IMR-90 (cell line): ENCODE results near the gene SPEF2. TPM values are rescaled to one million over a fixed set of nuclear protein-coding genes. Genes with fewer than 3 reads are reported as not detected.

Source experiments
- ATAC-seq: fragments of 200-7000 bp; cut with Tn5 transposase; 2 replicates; pipeline ENCODE4 v1.9.1; 2020; ENCODE audit warnings: low read depth, mild to moderate bottlenecking, moderate library complexity
- BruUV-seq: library from RNA; stranded (reverse); fragments of 400-500 nt; replicated peaks from 2 replicates; lab custom pipeline; 2021; lab: Mats Ljungman, UMichigan
- CTCF ChIA-PET: fragments of 300-600 bp; formaldehyde crosslinking; extraction: SDS; loops from one replicate; lab custom pipeline; 2021; ENCODE audit warnings: antibody characterized with exemption; lab: Yijun Ruan, JAX
- POLR2A ChIA-PET: fragments of 300-600 bp; sonication (Branson Sonifier 250); formaldehyde crosslinking; loops from one replicate; lab custom pipeline; 2022; ENCODE audit warnings: antibody characterized with exemption; ENCODE audit not compliant: unreplicated experiment; lab: Charles Lee
- DNase-seq: peaks from one replicate; pipeline ENCODE4 v3.0.0; 2013
- H2AFZ ChIP-seq: replicated peaks from 2 replicates; pipeline ENCODE3; 2013; ENCODE audit warnings: low read length, mild to moderate bottlenecking; ENCODE audit not compliant: poor library complexity
- H2AK5ac ChIP-seq: 2 replicates; pipeline ENCODE4 v1.6.1; 2013; ENCODE audit warnings: low read depth, low read length, inconsistent platforms
- H2AK9ac ChIP-seq: replicated peaks from 2 replicates; pipeline ENCODE3; 2013; ENCODE audit warnings: mild to moderate bottlenecking, low read depth, low read length, moderate library complexity; ENCODE audit not compliant: poor library complexity
- H2BK120ac ChIP-seq: 2 replicates; pipeline ENCODE4 v1.6.1; 2013; ENCODE audit warnings: low read depth, low read length, inconsistent platforms
- H2BK15ac ChIP-seq: 3 replicates; pipeline ENCODE4 v1.6.1; 2013; ENCODE audit warnings: low read depth, low read length, inconsistent platforms
- H2BK20ac ChIP-seq: 2 replicates; pipeline ENCODE4 v1.6.1; 2013; ENCODE audit warnings: low read depth, mild to moderate bottlenecking, inconsistent platforms, low read length, moderate library complexity
- H2BK5ac ChIP-seq: 2 replicates; pipeline ENCODE4 v1.6.1; 2013; ENCODE audit warnings: mild to moderate bottlenecking, low read depth, low read length, inconsistent platforms; ENCODE audit not compliant: poor library complexity, severe bottlenecking
- H3K14ac ChIP-seq: replicated peaks from 2 replicates; pipeline ENCODE4 v1.6.1; 2013; ENCODE audit warnings: low read depth, low read length, inconsistent platforms
- H3K18ac ChIP-seq: 2 replicates; pipeline ENCODE4 v1.6.1; 2013; ENCODE audit warnings: low read depth, low read length, control low read depth
- H3K23ac ChIP-seq: 2 replicates; pipeline ENCODE4 v1.6.1; 2013; ENCODE audit warnings: low read depth, low read length, inconsistent platforms
- H3K27ac ChIP-seq: 2 replicates; pipeline ENCODE4 v1.5.1; 2013; ENCODE audit warnings: mild to moderate bottlenecking, control low read depth, low read length; ENCODE audit not compliant: insufficient read depth
- H3K27me3 ChIP-seq: 2 replicates; pipeline ENCODE4 v1.6.1; 2013; ENCODE audit warnings: low read length; ENCODE audit not compliant: control insufficient read depth, insufficient read depth
- H3K36me3 ChIP-seq: 2 replicates; pipeline ENCODE4 v1.6.1; 2013; ENCODE audit warnings: low read length, mixed read lengths; ENCODE audit not compliant: control insufficient read depth, insufficient read depth
- H3K4ac ChIP-seq: 2 replicates; pipeline ENCODE4 v1.6.1; 2013; ENCODE audit warnings: low read depth, low read length, inconsistent platforms
- H3K4me1 ChIP-seq: 2 replicates; pipeline ENCODE4 v1.6.1; 2013; ENCODE audit warnings: low read length, mixed read lengths; ENCODE audit not compliant: control insufficient read depth, insufficient read depth
- H3K4me2 ChIP-seq: 2 replicates; pipeline ENCODE4 v1.6.1; 2013; ENCODE audit warnings: low read depth, mild to moderate bottlenecking, control low read depth, low read length, moderate library complexity
- H3K4me3 ChIP-seq: 2 replicates; pipeline ENCODE4 v1.5.1; 2013; ENCODE audit warnings: low read depth, mild to moderate bottlenecking, control low read depth, low read length, moderate library complexity; ENCODE audit not compliant: insufficient read depth
- H3K56ac ChIP-seq: 2 replicates; pipeline ENCODE4 v1.6.1; 2013; ENCODE audit warnings: low read length, inconsistent platforms; ENCODE audit not compliant: insufficient read depth; ENCODE audit errors: extremely low read depth
- H3K79me1 ChIP-seq, 2 experiments: 2 replicates each; pipeline ENCODE4 v1.6.1; 2013; ENCODE audit warnings: low read length in 2 of 2, inconsistent platforms in 1 of 2, low read depth in 1 of 2
- H3K9ac ChIP-seq: 2 replicates; pipeline ENCODE4 v1.6.1; 2013; ENCODE audit warnings: low read depth, low read length, control low read depth
- H3K9me1 ChIP-seq: 2 replicates; pipeline ENCODE4 v1.6.1; 2013; ENCODE audit warnings: low read length, inconsistent platforms; ENCODE audit not compliant: insufficient read depth
- H3K9me3 ChIP-seq: 2 replicates; pipeline ENCODE4 v1.6.1; 2013; ENCODE audit warnings: low read length; ENCODE audit not compliant: control insufficient read depth, insufficient read depth
- H4K20me1 ChIP-seq: 2 replicates; pipeline ENCODE4 v1.6.1; 2013; ENCODE audit warnings: low read length, inconsistent platforms; ENCODE audit not compliant: insufficient read depth
- H4K5ac ChIP-seq: 2 replicates; pipeline ENCODE4 v1.6.1; 2013; ENCODE audit warnings: mild to moderate bottlenecking, low read depth, low read length, control low read depth
- H4K8ac ChIP-seq, 2 experiments: 2 replicates each; pipeline ENCODE4 v1.6.1; 2013; ENCODE audit warnings: low read depth in 2 of 2, low read length in 2 of 2, control low read depth in 1 of 2, inconsistent platforms in 1 of 2
- H4K91ac ChIP-seq: 2 replicates; pipeline ENCODE4 v1.6.1; 2013; ENCODE audit warnings: low read depth, low read length, inconsistent platforms; ENCODE audit not compliant: insufficient read depth
- CEBPB ChIP-seq: IDR thresholded peaks from 2 replicates; pipeline ENCODE4 v1.6.1; 2012; ENCODE audit warnings: low read depth, low read length, improper control_type of control experiment
- CTCF ChIP-seq: conservative IDR thresholded peaks from 2 replicates; pipeline ENCODE4 v1.5.1; 2012; ENCODE audit warnings: mild to moderate bottlenecking, low read depth, low read length, improper control_type of control experiment
- NFE2L2 ChIP-seq: fragments of 150-350 bp; IDR thresholded peaks from 2 replicates; pipeline ENCODE4 v1.6.1; 2016; ENCODE audit warnings: low read depth, mild to moderate bottlenecking, low read length
- RCOR1 ChIP-seq: IDR thresholded peaks from 2 replicates; pipeline ENCODE4 v1.6.1; 2012; ENCODE audit warnings: mild to moderate bottlenecking, low read length, improper control_type of control experiment; ENCODE audit not compliant: insufficient replicate concordance
- SMC3 ChIP-seq: fragments of 150-350 bp; IDR thresholded peaks from 2 replicates; pipeline ENCODE4 v1.6.1; 2016; ENCODE audit warnings: low read depth, mild to moderate bottlenecking, antibody characterized with exemption, low read length, moderate library complexity
- WGBS, 2 experiments: methylation state at CpG; one replicate each; pipeline versions ENCODE4 v1.1.5 to v1.1.7; 2013; ENCODE audit warnings: missing lambda C conversion rate in 2 of 2; ENCODE audit not compliant: insufficient read length in 1 of 2; ENCODE audit errors: extremely low coverage in 2 of 2; 5-methylcytosine and 5-hydroxymethylcytosine counted together
- dilution Hi-C: fragments of 300-500 bp; cut with HindIII; formaldehyde crosslinking; loops from one replicate; pipeline ENCODE4 v1.14.3; 2018; ENCODE audit warnings: low sequenced_read_pairs; ENCODE audit not compliant: unreplicated experiment
- in situ Hi-C: fragments of 300-500 bp; cut with MboI; formaldehyde crosslinking; loops from 3 replicates; pipeline ENCODE4 v1.14.3; 2019; ENCODE audit warnings: low sequenced_read_pairs, inconsistent platforms, mixed read lengths
- intact Hi-C: fragments of 100-400 bp; cut with micrococcal nuclease; formaldehyde crosslinking; loops from 2 replicates; pipeline ENCODE4 v1.10.0; 2022
- polyA plus RNA-seq, 3 experiments: library from polyadenylated mRNA; depleted of rRNA; stranded (reverse); fragments of >200 nt; gene quantifications; 2 replicates each; pipeline ENCODE4 v1.2.3, GENCODE V29; 2012; ENCODE audit warnings: low replicate concordance in 1 of 3
- total RNA-seq: library from RNA; depleted of rRNA; stranded (reverse); fragments of >200 nt; gene quantifications from 2 replicates; pipeline ENCODE4 v1.2.3, GENCODE V29; 2012

Gene SPEF2
- total and polyA plus RNA-seq, 2 of the 4 experiments (the other 2 are of a cell fraction), result 1.7 to 2.3 TPM

GRCh38 chr5:35832762-35833161 lies 215.1 kb downstream of the SPEF2 start:
- no peak overlapping the region for H2BK5ac ChIP-seq
- H3K36me3 ChIP-seq, result no peaks in the 10 kb centered on the region
- no peak overlapping the region for H3K14ac ChIP-seq
- H2AK9ac ChIP-seq, result no peak overlapping the region
- no peak overlapping the region for H2AK5ac ChIP-seq
- no peak overlapping the region for H3K56ac ChIP-seq
- no peak for ATAC-seq
- no peak overlapping the region for H3K27ac ChIP-seq
- no peaks in the 10 kb centered on the region for H4K20me1 ChIP-seq
- WGBS, 2 experiments, result no CpG with 5 or more reads among the region's 2 CpGs
- no peak overlapping the region for H3K4me3 ChIP-seq
- H2BK120ac ChIP-seq, result no peak overlapping the region
- in situ Hi-C loops, result no loop called here
- ChIA-PET POLR2A (no interaction called here), CTCF (no interaction called here)
- H3K9me1 ChIP-seq, result no peaks in the 10 kb centered on the region
- no peak overlapping the region for H2AFZ ChIP-seq
- no peaks in the 10 kb centered on the region for H3K27me3 ChIP-seq
- dilution Hi-C loops, result no loop called here
- BruUV-seq, result no TSS peak
- no peaks in the 10 kb centered on the region for H3K9me3 ChIP-seq
- TF ChIP-seq NFE2L2 (no peak), RCOR1 (no peak), SMC3 (no peak), CEBPB (peak; percentile 28; the same call in 1 of the 2 replicates), CTCF (no peak)
- H3K4me1 ChIP-seq, result no peaks in the 10 kb centered on the region
- H3K9ac ChIP-seq, result no peak overlapping the region
- no peaks in the 10 kb centered on the region for H3K79me1 ChIP-seq
- no peak overlapping the region; the same call in 1 of the 2 replicates for H3K4me2 ChIP-seq
- H2BK15ac ChIP-seq, result no peak overlapping the region
- H4K91ac ChIP-seq, result no peak overlapping the region
- H3K23ac ChIP-seq, result no peak overlapping the region
- intact Hi-C loops, result no loop called here
- H4K5ac ChIP-seq, result no peak overlapping the region
- H3K4ac ChIP-seq, result no peak overlapping the region
- no peak overlapping the region for H3K18ac ChIP-seq
- no peak overlapping the region for H2BK20ac ChIP-seq
- no peak for DNase-seq
- H4K8ac ChIP-seq, result no peak overlapping the region
